Nephron (organoid): ENCODE data around the gene AKR1B15.
A peak's percentile ranks its signal among the peaks of the same experiment; 100 is the strongest.

Experiments
- H3K27ac Mint-ChIP-seq, 3 experiments: 2 replicates each; pipeline ENCODE4 v1.8.0; 2020; ENCODE audit warnings: mixed read lengths in 3 of 3, mild to moderate bottlenecking in 2 of 3, moderate library complexity in 1 of 3
- H3K27me3 Mint-ChIP-seq: 2 replicates; pipeline ENCODE4 v1.8.0; 2021; ENCODE audit warnings: low read depth, mild to moderate bottlenecking, moderate library complexity, mixed read lengths
- H3K36me3 Mint-ChIP-seq: 2 replicates; pipeline ENCODE4 v1.8.0; 2020; ENCODE audit warnings: low read depth, mixed read lengths
- H3K4me1 Mint-ChIP-seq: 2 replicates; pipeline ENCODE4 v1.8.0; 2020; ENCODE audit warnings: mixed read lengths
- H3K4me3 Mint-ChIP-seq, 3 experiments: 2 replicates each; pipeline ENCODE4 v1.8.0; 2020; ENCODE audit warnings: mild to moderate bottlenecking in 3 of 3, mixed read lengths in 3 of 3, moderate library complexity in 2 of 3
- H3K9me3 Mint-ChIP-seq: 2 replicates; pipeline ENCODE4 v1.8.0; 2020; ENCODE audit warnings: mixed read lengths
- TF ChIP-seq, protein P1 (sequence below), 3 experiments: fragments of 200-600 bp; sonication (generic); IDR thresholded peaks; one replicate each; pipeline ENCODE4 v1.5.0; 2021; ENCODE audit warnings: antibody characterized with exemption in 3 of 3; ENCODE audit not compliant: unreplicated experiment in 3 of 3

The AKR1B15 gene

DNA sequence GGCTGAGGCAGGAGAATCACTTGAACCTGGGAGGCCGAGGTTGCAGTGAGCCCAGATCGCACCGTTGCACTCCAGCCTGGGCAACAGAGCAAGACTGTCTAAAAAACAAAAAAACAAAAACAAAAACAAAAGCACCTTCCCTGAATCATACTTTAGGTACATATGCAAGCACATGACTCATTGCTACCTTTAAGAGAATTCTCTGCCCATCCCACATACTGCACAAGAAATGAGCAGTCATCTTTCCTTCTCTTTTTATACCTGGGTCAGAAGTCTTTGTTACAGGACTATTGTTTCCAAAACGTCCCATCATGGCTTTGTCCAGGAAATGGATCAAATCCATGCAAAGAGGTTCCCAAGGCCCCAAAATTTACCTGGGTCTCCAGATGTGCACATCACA is 43.1 kb upstream of the AKR1B15 start:
- TF ChIP-seq, protein P1, sequence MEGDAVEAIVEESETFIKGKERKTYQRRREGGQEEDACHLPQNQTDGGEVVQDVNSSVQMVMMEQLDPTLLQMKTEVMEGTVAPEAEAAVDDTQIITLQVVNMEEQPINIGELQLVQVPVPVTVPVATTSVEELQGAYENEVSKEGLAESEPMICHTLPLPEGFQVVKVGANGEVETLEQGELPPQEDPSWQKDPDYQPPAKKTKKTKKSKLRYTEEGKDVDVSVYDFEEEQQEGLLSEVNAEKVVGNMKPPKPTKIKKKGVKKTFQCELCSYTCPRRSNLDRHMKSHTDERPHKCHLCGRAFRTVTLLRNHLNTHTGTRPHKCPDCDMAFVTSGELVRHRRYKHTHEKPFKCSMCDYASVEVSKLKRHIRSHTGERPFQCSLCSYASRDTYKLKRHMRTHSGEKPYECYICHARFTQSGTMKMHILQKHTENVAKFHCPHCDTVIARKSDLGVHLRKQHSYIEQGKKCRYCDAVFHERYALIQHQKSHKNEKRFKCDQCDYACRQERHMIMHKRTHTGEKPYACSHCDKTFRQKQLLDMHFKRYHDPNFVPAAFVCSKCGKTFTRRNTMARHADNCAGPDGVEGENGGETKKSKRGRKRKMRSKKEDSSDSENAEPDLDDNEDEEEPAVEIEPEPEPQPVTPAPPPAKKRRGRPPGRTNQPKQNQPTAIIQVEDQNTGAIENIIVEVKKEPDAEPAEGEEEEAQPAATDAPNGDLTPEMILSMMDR (IDR thresholded peaks at IDR 0.05; ENCODE audit: unreplicated experiment in 3 of 3) = no peak
- peaks cover 7% of the 10 kb centered on the region for H3K27me3 Mint-ChIP-seq

DNA sequence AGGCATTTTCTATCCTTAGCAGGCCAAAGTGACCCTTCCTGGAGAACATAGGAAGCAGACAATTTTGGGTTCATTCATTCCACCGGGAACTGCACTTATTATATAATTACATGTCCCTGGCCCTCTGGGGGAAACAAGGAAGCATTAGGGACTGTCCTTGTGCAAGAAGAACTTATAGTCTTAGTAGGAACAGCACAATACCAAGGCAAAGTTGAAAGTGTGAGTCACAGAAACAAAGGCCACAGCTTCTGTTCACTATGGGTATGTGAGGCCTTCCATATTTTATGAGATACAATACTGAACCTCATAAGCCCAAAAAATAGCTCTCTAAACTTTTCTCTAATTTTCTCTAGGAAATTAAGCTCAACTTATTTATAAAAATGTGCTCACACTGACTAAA is 39.9 kb upstream of the AKR1B15 start:
- no peak overlapping the region for H3K4me3 Mint-ChIP-seq
- no peak overlapping the region for H3K27ac Mint-ChIP-seq
- no peaks in the 10 kb centered on the region for H3K9me3 Mint-ChIP-seq
- TF ChIP-seq, protein P1 (IDR thresholded peaks at IDR 0.05; ENCODE audit: unreplicated experiment in 3 of 3) = no peak
- no peaks in the 10 kb centered on the region for H3K36me3 Mint-ChIP-seq
- no peaks in the 10 kb centered on the region for H3K4me1 Mint-ChIP-seq
- peaks cover 14% of the 10 kb centered on the region for H3K27me3 Mint-ChIP-seq

More for the DNA sequence above, 43.1 kb upstream of the AKR1B15 start:
- Mint-ChIP-seq H3K9me3 (no peaks in the 10 kb centered on the region), H3K36me3 (no peaks in the 10 kb centered on the region), H3K4me1 (no peaks in the 10 kb centered on the region), H3K4me3 (no peak overlapping the region), H3K27ac (no peak overlapping the region)

DNA sequence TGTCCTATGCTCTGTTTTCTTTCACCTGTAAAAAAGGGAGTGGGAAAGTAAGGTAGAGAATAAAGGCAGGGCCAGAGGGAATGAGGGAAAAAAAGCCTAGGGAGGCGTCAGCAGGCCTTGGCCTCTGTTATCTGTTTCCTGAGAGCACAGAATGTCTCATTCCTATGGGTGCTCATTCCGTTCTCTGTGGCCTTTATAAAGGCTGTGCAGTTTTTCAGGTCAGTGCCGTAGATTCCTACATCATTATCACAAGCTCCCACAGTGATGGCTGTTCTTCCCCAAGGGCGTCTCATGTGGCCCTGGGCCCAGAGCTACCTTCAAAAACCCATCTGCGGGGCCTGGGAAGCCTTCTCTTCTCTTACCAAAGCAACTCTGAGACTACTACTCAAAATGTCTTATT is 38.3 kb upstream of the AKR1B15 start:
- H3K9me3 Mint-ChIP-seq = no peaks in the 10 kb centered on the region
- H3K27me3 Mint-ChIP-seq = peaks cover 12% of the 10 kb centered on the region
- H3K4me3 Mint-ChIP-seq = no peak overlapping the region
- H3K27ac Mint-ChIP-seq = no peak overlapping the region
- no peaks in the 10 kb centered on the region for H3K36me3 Mint-ChIP-seq
- peaks cover 9% of the 10 kb centered on the region for H3K4me1 Mint-ChIP-seq
- TF ChIP-seq, protein P1 (IDR thresholded peaks at IDR 0.05; ENCODE audit: unreplicated experiment in 3 of 3) = no peak

DNA sequence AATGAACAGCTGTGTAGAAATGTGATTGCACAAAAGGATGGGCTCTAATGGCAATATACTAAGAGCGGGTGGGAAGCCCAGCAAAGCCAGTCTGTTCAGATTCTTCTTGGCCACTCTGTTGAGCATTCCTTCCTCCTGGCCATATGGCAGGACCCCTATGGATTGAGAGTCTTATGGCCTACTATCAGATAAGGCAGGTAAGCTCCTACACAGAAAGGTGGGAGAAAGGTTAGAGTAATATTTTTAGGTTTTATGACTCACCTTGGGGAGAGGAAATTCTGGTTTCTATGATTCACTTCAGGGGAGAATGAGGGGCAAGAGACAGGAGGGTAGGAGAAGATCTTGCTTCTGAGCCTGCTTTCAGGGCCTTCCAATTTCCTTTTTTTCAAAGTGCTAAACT is 36.6 kb upstream of the AKR1B15 start:
- Mint-ChIP-seq H3K27me3 (peaks cover 17% of the 10 kb centered on the region), H3K36me3 (no peaks in the 10 kb centered on the region), H3K4me3 (no peak overlapping the region), H3K9me3 (no peaks in the 10 kb centered on the region), H3K27ac (no peak overlapping the region), H3K4me1 (peaks cover 11% of the 10 kb centered on the region)
- TF ChIP-seq, protein P1 (IDR thresholded peaks at IDR 0.05; ENCODE audit: unreplicated experiment in 3 of 3) = no peak

DNA sequence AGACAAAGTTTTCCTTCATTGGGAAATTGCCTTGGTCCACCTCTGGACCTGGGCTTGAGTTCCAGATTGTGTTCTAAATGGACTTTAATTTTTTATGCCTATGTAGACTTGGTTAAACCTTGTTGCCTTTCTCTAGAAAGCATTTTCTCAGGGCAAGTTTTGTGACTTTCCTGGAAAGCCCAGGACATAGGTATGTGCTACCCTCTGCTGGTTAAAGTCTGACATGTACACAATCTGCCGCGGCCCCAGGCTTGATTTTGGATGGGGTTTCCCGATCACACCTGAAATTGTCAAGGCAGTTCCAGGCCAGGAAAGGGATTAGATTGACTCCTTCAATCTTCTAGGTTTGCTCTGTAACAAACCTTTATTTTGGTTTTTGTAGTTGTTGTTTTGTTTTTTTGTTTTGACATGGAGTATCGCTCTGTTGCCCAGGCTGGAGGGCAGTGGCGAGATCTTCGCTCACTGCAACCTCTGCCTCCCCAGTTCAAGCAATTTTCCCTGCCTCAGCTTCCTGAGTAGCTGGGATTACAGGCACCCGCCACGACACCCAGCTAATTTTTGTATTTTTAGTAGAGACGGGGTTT is 35.6 kb upstream of the AKR1B15 start:
- TF ChIP-seq, protein P1 (IDR thresholded peaks at IDR 0.05; ENCODE audit: unreplicated experiment in 3 of 3) = peak; percentile 63 to 71 (median 67)
- H3K4me1 Mint-ChIP-seq = peaks cover 11% of the 10 kb centered on the region
- peaks cover 17% of the 10 kb centered on the region for H3K27me3 Mint-ChIP-seq
- H3K4me3 Mint-ChIP-seq = no peak overlapping the region
- H3K9me3 Mint-ChIP-seq = no peaks in the 10 kb centered on the region
- no peaks in the 10 kb centered on the region for H3K36me3 Mint-ChIP-seq
- H3K27ac Mint-ChIP-seq = no peak overlapping the region

DNA sequence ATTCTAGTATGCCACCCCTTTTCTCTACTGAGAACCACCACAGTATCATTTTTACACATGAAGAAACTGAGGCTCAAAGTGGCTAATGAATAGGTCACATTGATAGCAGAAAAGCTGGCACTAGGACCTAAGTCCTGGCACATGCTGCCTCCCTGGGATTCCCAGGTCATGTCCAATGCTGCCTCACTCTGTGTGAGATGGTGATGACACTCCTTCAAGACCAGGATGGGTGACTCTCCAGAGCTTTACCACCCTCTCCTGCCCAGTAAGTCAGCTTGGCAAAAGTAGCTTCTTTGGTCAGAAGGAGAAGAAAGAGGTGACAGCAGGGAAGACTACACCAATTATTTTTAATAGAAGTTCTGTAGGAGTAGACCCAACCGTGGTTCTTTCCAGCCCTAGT is 34.8 kb upstream of the AKR1B15 start:
- H3K9me3 Mint-ChIP-seq = no peaks in the 10 kb centered on the region
- peaks cover 11% of the 10 kb centered on the region for H3K4me1 Mint-ChIP-seq
- H3K27ac Mint-ChIP-seq = no peak overlapping the region
- no peak overlapping the region for H3K4me3 Mint-ChIP-seq
- H3K27me3 Mint-ChIP-seq = peaks cover 17% of the 10 kb centered on the region
- H3K36me3 Mint-ChIP-seq = no peaks in the 10 kb centered on the region
- TF ChIP-seq, protein P1 (IDR thresholded peaks at IDR 0.05; ENCODE audit: unreplicated experiment in 3 of 3) = no peak
